Astrocyte (in vitro differentiated cells and primary cell): Measurements from ENCODE around the gene AZI2. TPM values are rescaled to one million over a fixed set of nuclear protein-coding genes. Genes with fewer than 3 reads are reported as not detected.

Experiments
- DNase-seq: peaks from one replicate; pipeline ENCODE4 v3.0.0-alpha.2; 2010; ENCODE audit warnings: low read depth
- FAIRE-seq: peaks from 2 replicates; lab custom pipeline; 2011; peaks lifted over from hg19 to GRCh38; lab: Jason Lieb, UNC
- H2AFZ ChIP-seq: 2 replicates; pipeline ENCODE4 v1.6.0; 2012; ENCODE audit warnings: low read depth, low read length, inconsistent platforms
- H3K27ac ChIP-seq: 2 replicates; pipeline ENCODE4 v1.5.1; 2011; ENCODE audit warnings: low read depth, low read length, inconsistent platforms
- H3K27me3 ChIP-seq: 2 replicates; pipeline ENCODE4 v1.6.0; 2011; ENCODE audit warnings: low read length, inconsistent platforms; ENCODE audit not compliant: insufficient read depth
- H3K36me3 ChIP-seq: 2 replicates; pipeline ENCODE4 v1.5.1; 2011; ENCODE audit warnings: low read length, inconsistent platforms; ENCODE audit not compliant: insufficient read depth
- H3K4me1 ChIP-seq: 2 replicates; pipeline ENCODE4 v1.5.1; 2011; ENCODE audit warnings: low read length, inconsistent platforms; ENCODE audit not compliant: insufficient read depth
- H3K4me2 ChIP-seq: 2 replicates; pipeline ENCODE4 v1.6.0; 2012; ENCODE audit warnings: low read length, inconsistent platforms
- H3K4me3 ChIP-seq: 2 replicates; pipeline ENCODE4 v1.5.1; 2011; ENCODE audit warnings: low read depth, mild to moderate bottlenecking, low read length, inconsistent platforms; ENCODE audit not compliant: insufficient read depth
- H3K79me2 ChIP-seq: 2 replicates; pipeline ENCODE4 v1.6.0; 2012; ENCODE audit warnings: mild to moderate bottlenecking, low read length, inconsistent platforms; ENCODE audit not compliant: insufficient read depth
- H3K9ac ChIP-seq: 2 replicates; pipeline ENCODE4 v1.6.0; 2012; ENCODE audit warnings: mild to moderate bottlenecking, low read length, inconsistent platforms
- H3K9me3 ChIP-seq: 2 replicates; pipeline ENCODE4 v1.5.1; 2012; ENCODE audit warnings: low read depth, mild to moderate bottlenecking, low read length, inconsistent platforms; ENCODE audit not compliant: insufficient read depth
- H4K20me1 ChIP-seq: 2 replicates; pipeline ENCODE4 v1.6.0; 2012; ENCODE audit warnings: low read length, inconsistent platforms; ENCODE audit not compliant: insufficient read depth
- H3K27ac Mint-ChIP-seq: one replicate; pipeline ENCODE4 v1.8.0; 2021; ENCODE audit warnings: mild to moderate bottlenecking, mixed read lengths; ENCODE audit not compliant: unreplicated experiment
- H3K27me3 Mint-ChIP-seq: one replicate; pipeline ENCODE4 v1.8.0; 2021; ENCODE audit warnings: low read depth, mixed read lengths; ENCODE audit not compliant: unreplicated experiment
- H3K36me3 Mint-ChIP-seq: one replicate; pipeline ENCODE4 v1.8.0; 2021; ENCODE audit warnings: low read depth, mixed read lengths; ENCODE audit not compliant: unreplicated experiment
- H3K4me1 Mint-ChIP-seq: one replicate; pipeline ENCODE4 v1.8.0; 2021; ENCODE audit warnings: low read depth, mixed read lengths; ENCODE audit not compliant: unreplicated experiment
- H3K4me3 Mint-ChIP-seq: one replicate; pipeline ENCODE4 v1.8.0; 2021; ENCODE audit warnings: mild to moderate bottlenecking, moderate library complexity, mixed read lengths; ENCODE audit not compliant: unreplicated experiment
- H3K9me3 Mint-ChIP-seq: one replicate; pipeline ENCODE4 v1.8.0; 2021; ENCODE audit warnings: mild to moderate bottlenecking, mixed read lengths; ENCODE audit not compliant: unreplicated experiment
- CTCF ChIP-seq: IDR thresholded peaks from 2 replicates; pipeline ENCODE4 v1.5.1; 2011; ENCODE audit warnings: low read depth, mild to moderate bottlenecking, inconsistent platforms, low read length, moderate library complexity; ENCODE audit not compliant: insufficient read depth
- EZH2 ChIP-seq: IDR thresholded peaks from 2 replicates; pipeline ENCODE4 v1.6.1; 2012; ENCODE audit warnings: mild to moderate bottlenecking, low read length, inconsistent platforms; ENCODE audit not compliant: insufficient read depth
- total RNA-seq: library from RNA; stranded (reverse); gene quantifications from 2 replicates; pipeline ENCODE4 v1.2.1, GENCODE V29; 2021

AZI2 gene
- total RNA-seq, 1 donor from 2014 or later = 99.1 TPM

GRCh38 chr3:28343144-28343543 is 5.5 kb downstream of the AZI2 start:
- Mint-ChIP-seq H3K27me3 (no peaks in the 10 kb centered on the region), H3K9me3 (no peaks in the 10 kb centered on the region), H3K4me3 (no peak overlapping the region), H3K27ac (no peak overlapping the region), H3K36me3 (no peaks in the 10 kb centered on the region), H3K4me1 (peaks cover 25% of the 10 kb centered on the region)
- Histone ChIP-seq H3K9me3 (no peaks in the 10 kb centered on the region), H3K79me2 (peaks cover 63% of the 10 kb centered on the region), H3K4me3 (no peak overlapping the region), H3K4me2 (peak overlapping the region; percentile 70), H3K27me3 (no peaks in the 10 kb centered on the region), H3K36me3 (peaks cover 3% of the 10 kb centered on the region), H3K9ac (no peak overlapping the region), H2AFZ (no peak overlapping the region), H3K27ac (no peak overlapping the region), H3K4me1 (peaks cover 4% of the 10 kb centered on the region), H4K20me1 (peaks cover 24% of the 10 kb centered on the region)
- no peak for DNase-seq
- TF ChIP-seq CTCF = no peak
- no peak for TF ChIP-seq EZH2
- FAIRE-seq = no peak

- H3K9me3 ChIP-seq = no peaks in the 10 kb centered on the region
- H3K4me2 ChIP-seq = no peak overlapping the region
- no peak for TF ChIP-seq CTCF
- no peak for TF ChIP-seq EZH2
- H2AFZ ChIP-seq = no peak overlapping the region
- H3K9ac ChIP-seq = no peak overlapping the region
- Mint-ChIP-seq H3K27me3 (no peaks in the 10 kb centered on the region), H3K36me3 (no peaks in the 10 kb centered on the region), H3K9me3 (no peaks in the 10 kb centered on the region), H3K4me3 (no peak overlapping the region), H3K4me1 (peaks cover 4% of the 10 kb centered on the region), H3K27ac (no peak overlapping the region)
- peaks cover 18% of the 10 kb centered on the region for H3K36me3 ChIP-seq
- no peaks in the 10 kb centered on the region for H3K4me1 ChIP-seq
- H3K4me3 ChIP-seq = no peak overlapping the region
- DNase-seq (no peak), FAIRE-seq (no peak)
- H3K27me3 ChIP-seq = no peaks in the 10 kb centered on the region
- H3K79me2 ChIP-seq = peaks cover 9% of the 10 kb centered on the region
- no peak overlapping the region for H3K27ac ChIP-seq
- H4K20me1 ChIP-seq = peaks cover 4% of the 10 kb centered on the region
These were observed 11.4 kb downstream of the AZI2 start for GRCh38 chr3:28337230-28337629.

GRCh38 chr3:28335246-28335645 is 13.4 kb downstream of the AZI2 start:
- Mint-ChIP-seq H3K4me3 (no peak overlapping the region), H3K36me3 (peaks cover 3% of the 10 kb centered on the region), H3K9me3 (no peaks in the 10 kb centered on the region), H3K4me1 (no peaks in the 10 kb centered on the region), H3K27ac (no peak overlapping the region), H3K27me3 (no peaks in the 10 kb centered on the region)
- H3K4me1 ChIP-seq = no peaks in the 10 kb centered on the region
- no peak overlapping the region for H2AFZ ChIP-seq
- H3K36me3 ChIP-seq = peaks cover 17% of the 10 kb centered on the region
- H3K4me3 ChIP-seq = no peak overlapping the region
- no peak for DNase-seq
- no peak overlapping the region for H3K27ac ChIP-seq
- TF ChIP-seq EZH2 (no peak), CTCF (no peak)
- no peak overlapping the region for H3K9ac ChIP-seq
- H3K27me3 ChIP-seq = no peaks in the 10 kb centered on the region
- peaks cover 4% of the 10 kb centered on the region for H4K20me1 ChIP-seq
- no peak for FAIRE-seq
- no peak overlapping the region for H3K4me2 ChIP-seq
- no peaks in the 10 kb centered on the region for H3K9me3 ChIP-seq
- no peaks in the 10 kb centered on the region for H3K79me2 ChIP-seq
